D721Med (cell line): ENCODE measurements around the gene ATM.

Source experiments
- DNase-seq: peaks from one replicate; pipeline ENCODE4 v3.0.0; 2011; ENCODE audit warnings: low spot score; ENCODE audit not compliant: insufficient read length
- FAIRE-seq: peaks from 2 replicates; lab custom pipeline; 2011; peaks lifted over from hg19 to GRCh38; lab: Jason Lieb, UNC
- CTCF ChIP-seq: IDR thresholded peaks from 2 replicates; pipeline ENCODE4 v1.5.1; 2012; ENCODE audit warnings: mild to moderate bottlenecking, control low read depth; ENCODE audit not compliant: insufficient read depth; ENCODE audit errors: missing control alignments

The ATM gene

GRCh38 chr11:108199446-108200321 lies 23.2 kb upstream of the ATM start:
- no peak for DNase-seq
- no peak for TF ChIP-seq CTCF
- FAIRE-seq: no peak

GRCh38 chr11:108203075-108203474 lies 19.8 kb upstream of the ATM start:
- DNase-seq: no peak
- FAIRE-seq: no peak
- no peak for TF ChIP-seq CTCF

DNA sequence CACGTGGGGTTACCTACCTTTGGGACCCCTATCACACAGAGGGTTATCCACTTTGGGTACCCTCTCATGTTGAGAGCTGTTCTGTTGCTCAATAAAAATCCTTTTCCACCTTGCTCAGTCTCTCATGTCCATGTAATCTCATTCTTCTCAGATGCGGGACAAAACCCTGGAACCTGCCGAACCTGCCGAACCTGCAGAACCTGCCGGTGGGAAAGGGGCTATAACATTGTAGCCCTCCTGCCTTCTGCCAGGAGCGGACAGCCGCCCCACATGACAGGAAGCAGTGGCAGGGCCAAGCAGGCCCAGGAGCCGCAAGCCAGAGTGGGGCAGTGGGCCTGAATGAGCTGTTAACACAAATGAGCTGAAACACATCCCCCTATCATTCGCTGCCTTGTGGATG lies 18.5 kb upstream of the ATM start:
- TF ChIP-seq CTCF: no peak

GRCh38 chr11:108204929-108205499 lies 17.9 kb upstream of the ATM start:
- no peak for FAIRE-seq
- TF ChIP-seq CTCF: no peak
- no peak for DNase-seq

More for the DNA sequence above, 18.5 kb upstream of the ATM start:
- no peak for DNase-seq
- FAIRE-seq: no peak

- DNase-seq (no peak), FAIRE-seq (no peak)
- no peak for TF ChIP-seq CTCF
Observed at GRCh38 chr11:108206171-108206570, 16.7 kb upstream of the ATM start.

DNA sequence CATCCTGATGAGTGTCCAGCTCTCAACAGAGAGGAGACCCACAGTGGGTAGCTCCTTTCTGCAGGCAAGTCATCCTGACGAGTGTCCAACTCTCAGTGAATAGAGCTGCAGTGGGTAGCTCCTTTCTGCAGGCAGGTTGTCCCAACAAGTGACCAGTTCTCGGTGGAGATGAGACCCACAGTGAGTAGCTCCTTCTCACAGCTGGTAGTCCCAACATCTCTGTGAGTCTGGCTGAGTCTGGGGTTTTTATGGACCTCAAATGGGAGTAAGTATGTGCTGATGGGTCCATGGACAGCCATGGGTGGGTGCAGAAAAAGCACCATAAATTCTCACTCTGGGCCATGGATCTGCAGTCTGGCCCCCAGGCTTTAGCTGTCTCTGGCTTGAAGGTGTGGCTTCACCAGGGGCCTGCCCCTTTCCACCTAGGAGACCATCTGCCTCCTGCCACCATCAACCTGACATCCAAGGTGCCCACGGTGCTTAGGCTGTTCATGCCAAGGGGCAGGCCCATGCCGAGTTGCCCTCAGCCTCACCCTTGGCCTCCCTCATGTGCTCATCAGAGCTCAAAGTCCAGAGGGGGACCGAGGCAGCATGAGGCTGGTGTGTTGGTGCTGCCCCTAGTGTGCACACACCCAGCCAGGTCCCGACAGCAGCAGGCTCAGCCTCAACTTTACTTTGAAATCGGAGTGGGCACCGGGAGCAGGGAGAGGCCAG lies 15.7 kb upstream of the ATM start:
- no peak for TF ChIP-seq CTCF
- no peak for DNase-seq
- FAIRE-seq: no peak
